B cell (primary cell): Measurements from ENCODE around the gene CDC14A. TPM values are rescaled to one million over a fixed set of nuclear protein-coding genes. Genes with fewer than 3 reads are reported as not detected.

Experiments
- ATAC-seq: fragments of 200-7000 bp; cut with Tn5 transposase; one replicate; pipeline ENCODE4 v1.10.0; 2021; ENCODE audit warnings: low read depth, mild to moderate bottlenecking, moderate number of reproducible peaks, moderate library complexity
- CTCF ChIA-PET: fragments of 350-600 bp; sonication (Branson Sonifier 250); formaldehyde crosslinking; loops from one replicate; lab custom pipeline; 2021; ENCODE audit warnings: antibody characterized with exemption, inconsistent platforms; lab: Charles Lee
- POLR2A ChIA-PET: fragments of 350-600 bp; sonication (Branson Sonifier 250); formaldehyde crosslinking; loops from one replicate; lab custom pipeline; 2021; ENCODE audit warnings: antibody characterized with exemption; lab: Charles Lee
- DNase-seq: peaks from one replicate; pipeline ENCODE4 v3.0.0; 2013
- H2AFZ ChIP-seq: 2 replicates; pipeline ENCODE4 v1.6.1; 2012; ENCODE audit warnings: mild to moderate bottlenecking, low read depth, low read length; ENCODE audit not compliant: insufficient read depth, poor library complexity, severe bottlenecking
- H3K27ac ChIP-seq, 2 donors: 1 replicate in 1 of 2; 2 replicates in 1 of 2; pipeline ENCODE4 v1.5.1; 2012 to 2013; ENCODE audit warnings: low read length in 2 of 2, mild to moderate bottlenecking in 2 of 2, moderate library complexity in 1 of 2
- H3K27me3 ChIP-seq, 4 experiments: fragments of 200-600 bp in 1 of 4; sonication (generic) in 1 of 4; replicated peaks in 1 of 4; 1 replicate in 2 of 4; 2 replicates in 2 of 4; pipeline versions ENCODE4 v1.6.1 to v1.7.0; 2013 to 2016; ENCODE audit warnings: low read length in 3 of 4, mild to moderate bottlenecking in 2 of 4, mixed read lengths in 1 of 4, moderate library complexity in 1 of 4; ENCODE audit not compliant: insufficient read depth in 4 of 4, control insufficient read depth in 3 of 4; ENCODE audit errors: control extremely low read depth in 1 of 4
- H3K36me3 ChIP-seq, 2 experiments: replicated peaks in 1 of 2; 1 replicate in 1 of 2; 2 replicates in 1 of 2; pipeline versions ENCODE4 v1.6.1 to v1.7.1; 2013; ENCODE audit warnings: low read length in 1 of 2; ENCODE audit not compliant: insufficient read depth in 2 of 2, control insufficient read depth in 1 of 2; ENCODE audit errors: control extremely low read depth in 1 of 2, extremely low read depth in 1 of 2
- H3K4me1 ChIP-seq, 2 donors: fragments of 200-600 bp in 1 of 2; sonication (generic) in 1 of 2; 1 replicate in 1 of 2; 2 replicates in 1 of 2; pipeline versions ENCODE4 v1.5.1 to v1.6.1; 2013 to 2017; ENCODE audit warnings: low read length in 2 of 2; ENCODE audit not compliant: control insufficient read depth in 2 of 2, insufficient read depth in 2 of 2
- H3K4me2 ChIP-seq: replicated peaks from 2 replicates; pipeline ENCODE3; 2012; ENCODE audit warnings: mild to moderate bottlenecking, low read depth, low read length; ENCODE audit not compliant: poor library complexity, severe bottlenecking
- H3K4me3 ChIP-seq, 5 experiments: fragments of 200-600 bp in 1 of 5; sonication (generic) in 1 of 5; 1 replicate in 3 of 5; 2 replicates in 2 of 5; pipeline versions ENCODE4 v1.5.1 to v1.7.0; 2011 to 2016; ENCODE audit warnings: low read length in 4 of 5, mild to moderate bottlenecking in 4 of 5, low read depth in 2 of 5, control low read depth in 1 of 5, moderate library complexity in 1 of 5; ENCODE audit not compliant: insufficient read depth in 1 of 5; ENCODE audit errors: control extremely low read depth in 1 of 5, extremely low read depth in 1 of 5
- H3K79me2 ChIP-seq: fragments of 200-600 bp; sonication (generic); one replicate; pipeline ENCODE4 v1.6.0; 2016; ENCODE audit warnings: low read length; ENCODE audit not compliant: control insufficient read depth, insufficient read depth
- H3K9ac ChIP-seq: fragments of 200-600 bp; sonication (generic); 2 replicates; pipeline ENCODE4 v1.6.1; 2017; ENCODE audit warnings: mild to moderate bottlenecking, low read length, moderate library complexity
- H3K9me3 ChIP-seq, 3 donors: one replicate each; pipeline versions ENCODE4 v1.6.1 to v1.7.1; 2013; ENCODE audit warnings: low read length in 2 of 3; ENCODE audit not compliant: control insufficient read depth in 2 of 3, insufficient read depth in 1 of 3; ENCODE audit errors: control extremely low read depth in 1 of 3
- H4K20me1 ChIP-seq: 2 replicates; pipeline ENCODE4 v1.6.0; 2012; ENCODE audit warnings: mild to moderate bottlenecking, low read length; ENCODE audit not compliant: insufficient read depth, control insufficient read depth, poor library complexity, severe bottlenecking
- H3K27ac Mint-ChIP-seq: one replicate; pipeline ENCODE4 v1.8.0; 2021; ENCODE audit warnings: mixed read lengths
- H3K27me3 Mint-ChIP-seq: one replicate; pipeline ENCODE4 v1.8.0; 2021; ENCODE audit warnings: mixed read lengths
- H3K4me1 Mint-ChIP-seq: one replicate; pipeline ENCODE4 v1.8.0; 2021; ENCODE audit warnings: mixed read lengths
- H3K4me3 Mint-ChIP-seq: one replicate; pipeline ENCODE4 v1.8.0; 2021; ENCODE audit warnings: mixed read lengths
- H3K9me3 Mint-ChIP-seq: one replicate; pipeline ENCODE4 v1.8.0; 2022; ENCODE audit warnings: mixed read lengths; ENCODE audit not compliant: insufficient read depth
- EZH2 ChIP-seq: IDR thresholded peaks from 2 replicates; pipeline ENCODE4 v1.6.1; 2012; ENCODE audit warnings: borderline replicate concordance, low read depth, mild to moderate bottlenecking, moderate library complexity, low read length; ENCODE audit not compliant: insufficient read depth, poor library complexity, severe bottlenecking
- WGBS: methylation state at CpG from one replicate; pipeline ENCODE4 v1.1.5; 2013; ENCODE audit warnings: missing lambda C conversion rate; ENCODE audit not compliant: insufficient coverage; 5-methylcytosine and 5-hydroxymethylcytosine counted together
- intact Hi-C: fragments of 100-400 bp; cut with micrococcal nuclease; formaldehyde crosslinking; loops from one replicate; pipeline ENCODE4 v1.10.0; 2022
- polyA plus RNA-seq: library from polyadenylated mRNA; depleted of rRNA; stranded (reverse); fragments of >200 nt; gene quantifications from 2 replicates; pipeline ENCODE4 v1.2.3, GENCODE V29; 2012
- total RNA-seq, 2 donors: library from RNA; stranded (reverse); fragments of 120-200 nt in 1 of 2; gene quantifications; 1 replicate in 1 of 2; 2 replicates in 1 of 2; pipeline versions ENCODE4 v1.2.3 to v1.2.4, GENCODE V29; 2013 to 2022
- TF ChIP-seq, protein P1 (sequence below): fragments of 200-600 bp; IDR thresholded peaks from one replicate; pipeline ENCODE4 v1.8.0; 2022; ENCODE audit warnings: antibody characterized with exemption, mild to moderate bottlenecking

The CDC14A gene
- total and polyA plus RNA-seq, 2 donors (not counting 1 experiment from before 2014, with no cell fraction given) = 6.1 to 41.7 TPM

DNA sequence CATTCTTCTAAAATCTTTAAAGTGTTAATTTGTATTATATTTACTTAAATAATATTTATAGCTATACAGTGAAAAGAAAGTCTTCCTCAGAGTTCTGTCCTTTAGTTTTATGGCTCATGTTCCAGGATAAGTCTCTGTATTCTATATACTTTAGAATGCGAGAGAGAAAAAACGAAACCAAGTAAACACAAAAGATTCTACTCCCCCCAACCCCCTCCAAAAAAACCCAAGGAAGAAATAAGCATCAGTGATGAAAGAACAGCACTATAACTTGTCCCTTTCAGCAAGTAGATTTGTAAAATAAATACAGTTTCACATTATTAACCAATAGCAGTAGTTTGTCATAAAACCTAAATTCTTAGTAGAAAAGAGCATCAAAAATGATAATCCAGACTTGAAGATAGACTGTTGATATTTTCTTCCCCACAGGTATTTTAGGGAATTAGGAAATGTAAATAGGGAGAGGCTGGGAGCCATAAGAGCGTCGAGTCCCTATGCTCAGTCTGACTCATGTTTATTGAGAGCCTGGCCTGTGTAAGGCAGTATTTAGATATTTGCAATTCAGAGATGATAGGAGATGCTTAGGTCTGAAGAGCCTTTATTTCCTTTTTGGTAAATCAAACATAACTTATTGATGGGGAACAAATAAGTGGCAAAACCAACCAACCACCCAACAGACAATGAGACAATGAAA, 35.5 kb downstream of the CDC14A start:
- intact Hi-C loops = no loop called here
- peak overlapping the region in 1 of 5 experiments; percentile 10 for H3K4me3 ChIP-seq
- H3K9me3 ChIP-seq = no peaks in the 10 kb centered on the region

DNA sequence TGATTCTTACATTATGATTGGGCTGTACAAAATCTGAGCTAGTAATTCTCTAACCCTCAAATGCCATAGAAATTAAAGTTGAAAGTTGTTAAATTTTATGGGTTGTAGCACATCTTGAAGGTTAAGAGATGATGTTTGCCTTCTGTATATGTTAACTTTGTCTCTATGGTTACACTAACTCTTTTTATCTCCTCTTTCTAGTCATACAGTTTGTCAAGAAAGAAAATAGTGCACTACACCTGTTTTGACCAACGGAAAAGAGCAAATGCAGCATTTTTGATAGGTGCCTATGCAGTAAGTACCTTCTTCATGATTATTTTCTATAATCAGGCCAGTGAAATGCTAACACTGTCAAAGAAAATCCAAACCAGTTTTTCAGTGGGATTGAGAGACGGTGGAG, 38.2 kb downstream of the CDC14A start:
- Histone ChIP-seq H3K4me2 (no peak overlapping the region), H3K27ac (peak overlapping the region in 1 of 2 donors; percentile 43), H3K4me3 (no peak overlapping the region), H3K9ac (no peak overlapping the region), H3K4me1 (peaks cover 38% of the 10 kb centered on the region in 2 donors), H3K9me3 (no peaks in the 10 kb centered on the region), H3K79me2 (peaks cover 21% of the 10 kb centered on the region), H3K36me3 (peaks cover 3 to 9% of the 10 kb centered on the region in 2 experiments), H3K27me3 (no peaks in the 10 kb centered on the region), H2AFZ (no peak overlapping the region), H4K20me1 (no peaks in the 10 kb centered on the region)
- POLR2A ChIA-PET = no interaction called here
- H3K27ac Mint-ChIP-seq = no peak overlapping the region
- H3K27me3 Mint-ChIP-seq = no peaks in the 10 kb centered on the region
- intact Hi-C loops = no loop called here
- H3K9me3 Mint-ChIP-seq = no peaks in the 10 kb centered on the region
- CTCF ChIA-PET = interaction anchor here (1.3 kb wide), 1 partner anchor 10 kb away, joined by 3 read pairs; no protein-coding TSS in a partner anchor
- H3K4me3 Mint-ChIP-seq = no peak overlapping the region
- peaks cover 57% of the 10 kb centered on the region for H3K4me1 Mint-ChIP-seq
- ATAC-seq (no peak), DNase-seq (no peak)
- TF ChIP-seq, protein P1, sequence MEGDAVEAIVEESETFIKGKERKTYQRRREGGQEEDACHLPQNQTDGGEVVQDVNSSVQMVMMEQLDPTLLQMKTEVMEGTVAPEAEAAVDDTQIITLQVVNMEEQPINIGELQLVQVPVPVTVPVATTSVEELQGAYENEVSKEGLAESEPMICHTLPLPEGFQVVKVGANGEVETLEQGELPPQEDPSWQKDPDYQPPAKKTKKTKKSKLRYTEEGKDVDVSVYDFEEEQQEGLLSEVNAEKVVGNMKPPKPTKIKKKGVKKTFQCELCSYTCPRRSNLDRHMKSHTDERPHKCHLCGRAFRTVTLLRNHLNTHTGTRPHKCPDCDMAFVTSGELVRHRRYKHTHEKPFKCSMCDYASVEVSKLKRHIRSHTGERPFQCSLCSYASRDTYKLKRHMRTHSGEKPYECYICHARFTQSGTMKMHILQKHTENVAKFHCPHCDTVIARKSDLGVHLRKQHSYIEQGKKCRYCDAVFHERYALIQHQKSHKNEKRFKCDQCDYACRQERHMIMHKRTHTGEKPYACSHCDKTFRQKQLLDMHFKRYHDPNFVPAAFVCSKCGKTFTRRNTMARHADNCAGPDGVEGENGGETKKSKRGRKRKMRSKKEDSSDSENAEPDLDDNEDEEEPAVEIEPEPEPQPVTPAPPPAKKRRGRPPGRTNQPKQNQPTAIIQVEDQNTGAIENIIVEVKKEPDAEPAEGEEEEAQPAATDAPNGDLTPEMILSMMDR = no peak
- TF ChIP-seq EZH2 = no peak
- no CpG with 5 or more reads among the region's 2 CpGs for WGBS

More for the DNA sequence above, 35.5 kb downstream of the CDC14A start:
- no peaks in the 10 kb centered on the region for H3K9me3 Mint-ChIP-seq
- no peak overlapping the region for H3K27ac Mint-ChIP-seq
- Histone ChIP-seq H3K36me3 (peaks cover 5 to 6% of the 10 kb centered on the region in 2 experiments), H3K9ac (no peak overlapping the region), H3K27me3 (no peaks in the 10 kb centered on the region), H3K4me2 (peak overlapping the region; percentile 60), H3K27ac (no peak overlapping the region), H3K79me2 (peaks cover 27% of the 10 kb centered on the region), H4K20me1 (no peaks in the 10 kb centered on the region), H3K4me1 (peaks cover 20 to 30% of the 10 kb centered on the region in 2 donors), H2AFZ (no peak overlapping the region)
- ChIA-PET CTCF (no interaction called here), POLR2A (no interaction called here)
- TF ChIP-seq, protein P1 = no peak
- TF ChIP-seq EZH2 = no peak
- H3K27me3 Mint-ChIP-seq = no peaks in the 10 kb centered on the region
- peak overlapping the region; percentile 49 for H3K4me3 Mint-ChIP-seq
- no CpG with 5 or more reads among the region's 4 CpGs for WGBS
- ATAC-seq (no peak), DNase-seq (no peak)
- peaks cover 43% of the 10 kb centered on the region for H3K4me1 Mint-ChIP-seq
